C4-2B (cell line): ENCODE data around the gene TTL.

Experiments
- CTCF ChIP-seq: fragments of 450-650 bp; conservative IDR thresholded peaks from 2 replicates; pipeline ENCODE4 v1.5.1; 2017; ENCODE audit warnings: mild to moderate bottlenecking
- ZFX ChIP-seq: fragments of 450-650 bp; IDR thresholded peaks from 2 replicates; pipeline ENCODE4 v1.6.1; 2017

- TF ChIP-seq CTCF (no peak), ZFX (no peak)
Observed at GRCh38 chr2:112520234-112520783, 38.4 kb downstream of the TTL start.
